RWPE2 (cell line): ENCODE measurements around the gene CTNNA1.

Experiments
- ATAC-seq: fragments of 200-7000 bp; cut with Tn5 transposase; 3 replicates; pipeline ENCODE4 v1.9.1; 2021; ENCODE audit warnings: low read depth
- DNase-seq: peaks from one replicate; pipeline ENCODE4 v3.0.0-alpha.2; 2020; ENCODE audit warnings: low spot score
- H3K27ac ChIP-seq: fragments of 450-650 bp; 2 replicates; pipeline ENCODE4 v1.5.1; 2017; ENCODE audit warnings: mild to moderate bottlenecking; ENCODE audit not compliant: poor library complexity, severe bottlenecking
- H3K27me3 ChIP-seq: fragments of 250-450 bp; sonication (Bioruptor Pico); 2 replicates; pipeline ENCODE4 v1.5.1; 2021; ENCODE audit warnings: mild to moderate bottlenecking, moderate library complexity; ENCODE audit not compliant: insufficient read depth, poor library complexity, severe bottlenecking
- H3K36me3 ChIP-seq: fragments of 250-450 bp; sonication (Bioruptor Pico); 2 replicates; pipeline ENCODE4 v1.5.1; 2020; ENCODE audit warnings: low read depth, mild to moderate bottlenecking, moderate library complexity
- H3K4me1 ChIP-seq: fragments of 250-450 bp; sonication (Bioruptor Pico); 2 replicates; pipeline ENCODE4 v1.5.1; 2021; ENCODE audit warnings: mild to moderate bottlenecking, moderate library complexity; ENCODE audit not compliant: insufficient read depth, poor library complexity, severe bottlenecking
- H3K4me3 ChIP-seq: fragments of 250-450 bp; sonication (Bioruptor Pico); 2 replicates; pipeline ENCODE4 v1.5.1; 2021; ENCODE audit warnings: mild to moderate bottlenecking, moderate library complexity; ENCODE audit not compliant: severe bottlenecking
- H3K9me3 ChIP-seq: fragments of 250-450 bp; sonication (Bioruptor Pico); 2 replicates; pipeline ENCODE4 v1.5.1; 2021; ENCODE audit warnings: mild to moderate bottlenecking, moderate library complexity; ENCODE audit not compliant: severe bottlenecking
- CTCF ChIP-seq: fragments of 450-650 bp; IDR thresholded peaks from one replicate; pipeline ENCODE4 v1.5.1; 2017; ENCODE audit warnings: mild to moderate bottlenecking, moderate library complexity; ENCODE audit not compliant: poor library complexity, severe bottlenecking

Gene CTNNA1

DNA sequence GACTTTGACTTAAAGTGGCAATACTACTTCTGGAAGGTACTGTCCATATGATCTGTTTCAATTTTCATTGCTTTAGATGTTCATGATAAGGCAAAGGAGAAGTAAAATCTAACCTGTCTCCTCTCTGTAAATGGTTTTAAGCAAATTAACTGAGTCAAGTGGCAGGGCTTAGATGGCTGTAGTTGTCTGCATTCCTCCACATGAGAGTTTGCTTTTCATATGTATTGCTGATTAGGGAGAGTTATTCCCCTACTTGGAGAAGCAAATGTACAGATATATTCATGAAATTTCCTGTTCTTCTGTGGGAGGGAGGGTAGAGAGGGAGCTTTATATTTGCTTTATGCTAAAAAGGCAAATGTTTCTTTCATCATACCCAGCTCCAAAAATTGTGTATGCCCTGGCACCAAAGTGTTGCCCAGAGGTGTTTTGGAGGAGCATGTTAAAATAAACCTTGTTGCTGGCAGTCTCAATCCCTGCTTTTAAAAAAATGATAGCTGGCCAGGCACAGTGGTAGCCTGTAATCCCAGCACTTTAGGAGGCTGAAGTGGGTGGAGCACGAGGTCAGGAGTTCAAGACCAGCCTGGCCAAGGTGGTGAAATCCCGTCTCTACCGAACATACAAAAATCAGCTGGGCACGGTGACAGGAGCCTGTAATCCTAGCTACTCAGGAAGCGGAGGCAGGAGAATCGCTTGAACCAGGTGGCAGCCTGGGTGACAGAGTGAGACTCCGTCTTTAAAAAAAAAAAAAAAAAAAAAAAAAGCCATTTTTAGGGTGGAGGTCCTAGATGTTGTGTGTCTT, 125.4 kb downstream of the CTNNA1 start:
- no peaks in the 10 kb centered on the region for H3K27me3 ChIP-seq
- H3K9me3 ChIP-seq, result no peaks in the 10 kb centered on the region
- no peak for TF ChIP-seq CTCF
- H3K36me3 ChIP-seq, result no peaks in the 10 kb centered on the region
- no peak overlapping the region for H3K27ac ChIP-seq
- no peaks in the 10 kb centered on the region for H3K4me1 ChIP-seq
- no peak for DNase-seq
- H3K4me3 ChIP-seq, result no peak overlapping the region
- no peak for ATAC-seq

DNA sequence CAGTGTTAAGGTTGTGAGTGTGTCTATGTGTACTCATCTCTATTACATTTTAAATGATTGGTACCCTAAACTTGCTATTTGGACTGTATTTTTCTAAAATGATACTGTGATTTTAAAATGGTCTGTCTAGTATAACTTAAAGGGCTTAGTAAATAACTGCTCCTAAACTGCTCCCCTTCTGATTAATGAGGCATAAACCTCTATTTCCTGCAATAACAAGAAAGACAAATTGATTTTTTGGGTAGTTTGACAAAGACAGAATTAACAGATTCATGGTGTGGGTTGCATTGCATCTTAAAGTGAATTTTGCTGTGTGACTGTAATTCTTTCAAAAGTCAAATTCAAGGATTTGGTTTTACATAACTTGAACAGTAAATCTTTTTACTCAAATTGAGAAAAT, 130.0 kb downstream of the CTNNA1 start:
- no peak overlapping the region for H3K27ac ChIP-seq
- H3K27me3 ChIP-seq, result no peaks in the 10 kb centered on the region
- ATAC-seq, result no peak
- H3K4me1 ChIP-seq, result no peaks in the 10 kb centered on the region
- H3K9me3 ChIP-seq, result no peaks in the 10 kb centered on the region
- no peak for TF ChIP-seq CTCF
- H3K4me3 ChIP-seq, result no peak overlapping the region
- no peak for DNase-seq
- peaks cover 35% of the 10 kb centered on the region for H3K36me3 ChIP-seq

- no peaks in the 10 kb centered on the region for H3K27me3 ChIP-seq
- no peaks in the 10 kb centered on the region for H3K4me1 ChIP-seq
- H3K27ac ChIP-seq, result no peak overlapping the region
- no peak overlapping the region for H3K4me3 ChIP-seq
- DNase-seq (no peak), ATAC-seq (no peak)
- peaks cover 44% of the 10 kb centered on the region for H3K36me3 ChIP-seq
- TF ChIP-seq CTCF, result no peak
- no peaks in the 10 kb centered on the region for H3K9me3 ChIP-seq
Observed at GRCh38 chr5:138884094-138884493, 130.9 kb downstream of the CTNNA1 start.

DNA sequence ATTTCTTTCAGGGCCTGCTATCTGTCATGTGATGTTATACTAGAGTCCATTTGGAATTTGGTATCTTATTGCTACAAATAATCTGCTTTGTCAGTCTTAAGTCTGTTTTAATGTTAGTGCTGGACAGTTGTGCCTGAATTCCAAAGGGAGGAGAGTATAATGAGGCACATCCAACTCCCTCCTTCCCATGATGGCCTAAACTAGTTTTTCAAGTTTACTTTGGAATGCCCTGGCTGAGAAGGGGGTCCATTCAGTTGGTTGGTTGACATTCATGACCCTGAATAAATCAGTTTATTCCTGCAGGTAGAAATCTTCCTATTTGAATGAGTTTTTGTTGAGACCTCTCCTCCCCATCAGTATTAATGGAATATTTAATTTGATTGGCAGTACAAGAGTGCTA, 131.3 kb downstream of the CTNNA1 start:
- Histone ChIP-seq H3K4me3 (no peak overlapping the region), H3K9me3 (no peaks in the 10 kb centered on the region), H3K4me1 (no peaks in the 10 kb centered on the region), H3K27ac (no peak overlapping the region), H3K27me3 (no peaks in the 10 kb centered on the region), H3K36me3 (peaks cover 49% of the 10 kb centered on the region)
- ATAC-seq (no peak), DNase-seq (no peak)
- TF ChIP-seq CTCF, result no peak

DNA sequence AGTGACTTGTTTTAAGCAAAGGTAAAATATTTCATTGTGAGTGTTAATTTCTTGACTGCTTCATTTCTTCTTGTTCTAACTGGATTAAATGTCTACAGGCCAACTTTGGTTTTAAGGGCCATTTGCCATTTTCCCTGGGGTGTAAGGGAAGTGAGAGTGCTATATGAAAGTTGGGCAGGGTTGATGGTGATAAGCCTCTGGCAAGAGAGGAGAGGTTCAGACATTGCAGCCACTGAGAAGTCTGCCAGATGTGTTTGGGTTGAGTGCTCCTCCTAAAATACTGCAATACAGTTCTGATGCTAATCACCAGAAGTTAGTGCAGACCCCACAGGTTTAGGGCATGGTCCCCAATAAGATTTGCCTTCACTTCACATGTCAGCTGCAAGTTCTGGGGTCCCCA, 136.8 kb downstream of the CTNNA1 start:
- H3K27ac ChIP-seq, result no peak overlapping the region
- H3K4me1 ChIP-seq, result no peaks in the 10 kb centered on the region
- DNase-seq (no peak), ATAC-seq (no peak)
- no peak overlapping the region for H3K4me3 ChIP-seq
- H3K36me3 ChIP-seq, result peaks cover 83% of the 10 kb centered on the region
- H3K9me3 ChIP-seq, result no peaks in the 10 kb centered on the region
- H3K27me3 ChIP-seq, result no peaks in the 10 kb centered on the region
- no peak for TF ChIP-seq CTCF
